ENCODE measurements around the gene OR8K3.

OR8K3 gene

GRCh38 chr11:56314844-56315243 is at the start of gene OR8K3:
Gene OR8K3, plus strand, starts transcription at chr11:56315144. Its CDS starts 3,163 bp downstream, at chr11:56318307.
- DNase-seq = no peak
- Mint-ChIP-seq H3K4me3 (no peak within 1 kb of the TSS), H3K36me3 (ENCODE audit: low read depth) (no peaks in the 10 kb centered on the region), H3K9me3 (no peaks in the 10 kb centered on the region), H3K27me3 (ENCODE audit: low read depth, poor library complexity) (no peaks in the 10 kb centered on the region), H3K4me1 (no peaks in the 10 kb centered on the region), H3K27ac (no peak within 1 kb of the TSS)
- no peak for TF ChIP-seq CTCF (IDR thresholded peaks at IDR 0.05)

- Mint-ChIP-seq H3K9me3 (peaks cover 11% of the 10 kb centered on the region), H3K4me1 (no peaks in the 10 kb centered on the region), H3K27ac (no peak overlapping the region), H3K36me3 (ENCODE audit: low read depth) (no peaks in the 10 kb centered on the region), H3K27me3 (ENCODE audit: low read depth, poor library complexity) (no peaks in the 10 kb centered on the region), H3K4me3 (no peak overlapping the region)
- DNase-seq = no peak
- no peak for TF ChIP-seq CTCF (IDR thresholded peaks at IDR 0.05)
Measured at GRCh38 chr11:56271092-56271491, 43.9 kb upstream of the OR8K3 start.

- Mint-ChIP-seq H3K27ac (no peak within 1 kb of the TSS), H3K9me3 (no peaks in the 10 kb centered on the region), H3K4me1 (no peaks in the 10 kb centered on the region), H3K36me3 (ENCODE audit: low read depth) (no peaks in the 10 kb centered on the region), H3K4me3 (no peak within 1 kb of the TSS), H3K27me3 (ENCODE audit: low read depth, poor library complexity) (no peaks in the 10 kb centered on the region)
- no peak for DNase-seq
- no peak for TF ChIP-seq CTCF (IDR thresholded peaks at IDR 0.05)
Measured at GRCh38 chr11:56273854-56274253, 41.1 kb upstream of the OR8K3 start, which contains the start of gene OR5T1. Gene OR5T1, plus strand, starts transcription at chr11:56274154. Its CDS starts 1,485 bp downstream, at chr11:56275639.

- Mint-ChIP-seq H3K9me3 (no peaks in the 10 kb centered on the region), H3K4me1 (no peaks in the 10 kb centered on the region), H3K36me3 (ENCODE audit: low read depth) (no peaks in the 10 kb centered on the region), H3K4me3 (no peak within 1 kb of the TSS), H3K27me3 (ENCODE audit: low read depth, poor library complexity) (peaks cover 3% of the 10 kb centered on the region), H3K27ac (no peak within 1 kb of the TSS)
- TF ChIP-seq CTCF (IDR thresholded peaks at IDR 0.05) = no peak
- DNase-seq = no peak
Measured at GRCh38 chr11:56292154-56292553, 22.8 kb upstream of the OR8K3 start, which contains the start of gene OR8H1. Gene OR8H1, minus strand, starts transcription at chr11:56292254. Its CDS starts 1,192 bp downstream, at chr11:56291062.

GRCh38 chr11:56296898-56297297 is 18.0 kb upstream of the OR8K3 start:
- Mint-ChIP-seq H3K27me3 (ENCODE audit: low read depth, poor library complexity) (no peaks in the 10 kb centered on the region), H3K4me1 (no peaks in the 10 kb centered on the region), H3K27ac (no peak overlapping the region), H3K36me3 (ENCODE audit: low read depth) (no peaks in the 10 kb centered on the region), H3K9me3 (no peaks in the 10 kb centered on the region), H3K4me3 (no peak overlapping the region)
- DNase-seq = no peak
- no peak for TF ChIP-seq CTCF (IDR thresholded peaks at IDR 0.05)

- H3K4me1 Mint-ChIP-seq = no peaks in the 10 kb centered on the region
- no peaks in the 10 kb centered on the region for H3K27me3 Mint-ChIP-seq (ENCODE audit: low read depth, poor library complexity)
- H3K4me3 Mint-ChIP-seq = no peak overlapping the region
- no peak for DNase-seq
- no peak for TF ChIP-seq CTCF (IDR thresholded peaks at IDR 0.05)
- no peaks in the 10 kb centered on the region for H3K36me3 Mint-ChIP-seq (ENCODE audit: low read depth)
- peaks cover 4% of the 10 kb centered on the region for H3K9me3 Mint-ChIP-seq
- no peak overlapping the region for H3K27ac Mint-ChIP-seq
Measured at GRCh38 chr11:56307836-56308235, 7.1 kb upstream of the OR8K3 start.
